DOHH2 (cell line): ENCODE results near the gene HBB.

Source experiments
- H3F3A ChIP-seq: fragments of 200-600 bp; sonication (generic), shearing (Covaris generic); 2 replicates; pipeline ENCODE4 v1.6.0; 2016; ENCODE audit warnings: antibody characterized with exemption, mild to moderate bottlenecking; ENCODE audit not compliant: control insufficient read depth, insufficient read depth
- H3K27ac ChIP-seq: fragments of 200-600 bp; sonication (generic); 2 replicates; pipeline ENCODE4 v1.5.1; 2014; ENCODE audit warnings: low read depth, mild to moderate bottlenecking, low read length, moderate library complexity
- H3K27me3 ChIP-seq: fragments of 200-600 bp; sonication (generic); 2 replicates; pipeline ENCODE4 v1.6.1; 2014; ENCODE audit warnings: mild to moderate bottlenecking, low read length, mixed read lengths; ENCODE audit not compliant: control insufficient read depth
- H3K36me3 ChIP-seq: fragments of 200-600 bp; sonication (generic); 2 replicates; pipeline ENCODE4 v1.6.1; 2014; ENCODE audit warnings: mild to moderate bottlenecking, low read length, moderate library complexity, mixed read lengths; ENCODE audit not compliant: control insufficient read depth
- H3K4me1 ChIP-seq: fragments of 200-600 bp; sonication (generic); 2 replicates; pipeline ENCODE4 v1.6.1; 2014; ENCODE audit warnings: mild to moderate bottlenecking, low read length, mixed read lengths; ENCODE audit not compliant: control insufficient read depth
- H3K4me2 ChIP-seq: fragments of 200-600 bp; sonication (generic); 2 replicates; pipeline ENCODE4 v1.6.0; 2014; ENCODE audit warnings: mild to moderate bottlenecking, low read length, moderate library complexity
- H3K4me3 ChIP-seq: fragments of 200-600 bp; sonication (generic); 2 replicates; pipeline ENCODE4 v1.5.1; 2014; ENCODE audit warnings: mild to moderate bottlenecking, low read length, mixed read lengths
- H3K79me2 ChIP-seq: fragments of 200-600 bp; sonication (generic); 2 replicates; pipeline ENCODE4 v1.6.1; 2014; ENCODE audit warnings: mild to moderate bottlenecking, low read length, mixed read lengths; ENCODE audit not compliant: control insufficient read depth
- H3K9me2 ChIP-seq: fragments of 200-600 bp; sonication (generic); replicated peaks from 2 replicates; pipeline ENCODE4 v1.6.1; 2014; ENCODE audit warnings: mild to moderate bottlenecking, low read length, mixed read lengths; ENCODE audit not compliant: control insufficient read depth
- H3K9me3 ChIP-seq: fragments of 200-600 bp; sonication (generic); 2 replicates; pipeline ENCODE4 v1.6.1; 2014; ENCODE audit warnings: antibody characterized with exemption, low read length, mixed read lengths; ENCODE audit not compliant: control insufficient read depth, insufficient read depth
- H4K20me1 ChIP-seq: fragments of 200-600 bp; sonication (generic); 2 replicates; pipeline ENCODE4 v1.6.0; 2014; ENCODE audit warnings: low read depth, mild to moderate bottlenecking, antibody characterized with exemption, low read length, moderate library complexity; ENCODE audit not compliant: control insufficient read depth, insufficient read depth
- EZH2phosphoT487 ChIP-seq: fragments of 200-600 bp; sonication (generic); IDR thresholded peaks from 2 replicates; pipeline ENCODE4 v1.6.1; 2017; ENCODE audit warnings: borderline replicate concordance, mild to moderate bottlenecking, antibody characterized with exemption, low read length, moderate library complexity, mixed read lengths
- TF ChIP-seq, protein P1 (sequence below): fragments of 200-600 bp; sonication (generic); IDR thresholded peaks from one replicate; pipeline ENCODE4 v1.5.1; 2014; ENCODE audit warnings: antibody characterized with exemption, mild to moderate bottlenecking, low read depth, low read length; ENCODE audit not compliant: poor library complexity, severe bottlenecking

Gene HBB

DNA sequence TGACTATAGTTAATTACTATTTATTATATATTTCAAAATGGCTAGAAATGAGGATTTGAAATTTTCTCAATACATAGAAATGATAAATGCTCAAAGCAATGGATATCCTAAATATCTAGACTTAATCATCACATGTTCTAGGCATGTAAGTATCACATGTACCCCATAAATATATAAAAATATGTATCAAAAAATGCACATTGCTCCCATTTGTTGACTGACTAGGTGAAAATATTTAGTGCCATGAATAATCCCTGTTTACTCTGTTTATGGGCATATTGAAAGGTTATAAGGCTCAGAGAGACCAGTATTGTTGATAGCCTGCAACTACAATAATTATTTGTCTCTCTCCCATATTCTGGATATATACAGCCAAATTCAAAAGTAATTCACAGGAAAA, 39.7 kb upstream of the HBB start:
- Histone ChIP-seq H3K4me1 (no peaks in the 10 kb centered on the region), H3K9me2 (no peaks in the 10 kb centered on the region), H3F3A (no peaks in the 10 kb centered on the region), H3K4me2 (no peak overlapping the region), H3K9me3 (no peaks in the 10 kb centered on the region), H3K27me3 (no peaks in the 10 kb centered on the region), H3K36me3 (no peaks in the 10 kb centered on the region), H3K4me3 (no peak overlapping the region), H4K20me1 (no peaks in the 10 kb centered on the region), H3K79me2 (no peaks in the 10 kb centered on the region), H3K27ac (no peak overlapping the region)
- no peak for TF ChIP-seq EZH2phosphoT487
- TF ChIP-seq, protein P1, sequence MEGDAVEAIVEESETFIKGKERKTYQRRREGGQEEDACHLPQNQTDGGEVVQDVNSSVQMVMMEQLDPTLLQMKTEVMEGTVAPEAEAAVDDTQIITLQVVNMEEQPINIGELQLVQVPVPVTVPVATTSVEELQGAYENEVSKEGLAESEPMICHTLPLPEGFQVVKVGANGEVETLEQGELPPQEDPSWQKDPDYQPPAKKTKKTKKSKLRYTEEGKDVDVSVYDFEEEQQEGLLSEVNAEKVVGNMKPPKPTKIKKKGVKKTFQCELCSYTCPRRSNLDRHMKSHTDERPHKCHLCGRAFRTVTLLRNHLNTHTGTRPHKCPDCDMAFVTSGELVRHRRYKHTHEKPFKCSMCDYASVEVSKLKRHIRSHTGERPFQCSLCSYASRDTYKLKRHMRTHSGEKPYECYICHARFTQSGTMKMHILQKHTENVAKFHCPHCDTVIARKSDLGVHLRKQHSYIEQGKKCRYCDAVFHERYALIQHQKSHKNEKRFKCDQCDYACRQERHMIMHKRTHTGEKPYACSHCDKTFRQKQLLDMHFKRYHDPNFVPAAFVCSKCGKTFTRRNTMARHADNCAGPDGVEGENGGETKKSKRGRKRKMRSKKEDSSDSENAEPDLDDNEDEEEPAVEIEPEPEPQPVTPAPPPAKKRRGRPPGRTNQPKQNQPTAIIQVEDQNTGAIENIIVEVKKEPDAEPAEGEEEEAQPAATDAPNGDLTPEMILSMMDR, result no peak

DNA sequence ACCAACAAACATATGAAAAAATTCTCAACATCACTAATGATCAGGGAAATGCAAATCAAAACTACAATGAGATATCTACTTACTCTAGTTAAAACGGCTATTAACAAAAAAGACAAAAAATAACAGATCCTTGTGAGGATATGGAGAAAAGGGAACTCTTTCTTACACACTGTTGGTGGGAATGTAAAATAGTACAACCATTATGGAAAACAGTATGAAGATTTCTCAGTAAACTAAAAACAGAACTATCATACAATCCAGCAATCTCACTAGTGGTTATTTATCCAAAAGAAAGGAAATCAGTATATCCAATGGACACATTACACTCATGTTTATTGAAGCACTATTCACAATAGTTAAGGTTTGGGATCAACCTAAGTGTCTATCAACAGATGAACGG, 39.0 kb upstream of the HBB start:
- Histone ChIP-seq H3K4me3 (no peak overlapping the region), H3K9me3 (no peaks in the 10 kb centered on the region), H3K27ac (no peak overlapping the region), H3F3A (no peaks in the 10 kb centered on the region), H3K4me2 (no peak overlapping the region), H4K20me1 (no peaks in the 10 kb centered on the region), H3K27me3 (no peaks in the 10 kb centered on the region), H3K4me1 (no peaks in the 10 kb centered on the region), H3K9me2 (no peaks in the 10 kb centered on the region), H3K36me3 (no peaks in the 10 kb centered on the region), H3K79me2 (no peaks in the 10 kb centered on the region)
- TF ChIP-seq, protein P1, result no peak
- no peak for TF ChIP-seq EZH2phosphoT487

DNA sequence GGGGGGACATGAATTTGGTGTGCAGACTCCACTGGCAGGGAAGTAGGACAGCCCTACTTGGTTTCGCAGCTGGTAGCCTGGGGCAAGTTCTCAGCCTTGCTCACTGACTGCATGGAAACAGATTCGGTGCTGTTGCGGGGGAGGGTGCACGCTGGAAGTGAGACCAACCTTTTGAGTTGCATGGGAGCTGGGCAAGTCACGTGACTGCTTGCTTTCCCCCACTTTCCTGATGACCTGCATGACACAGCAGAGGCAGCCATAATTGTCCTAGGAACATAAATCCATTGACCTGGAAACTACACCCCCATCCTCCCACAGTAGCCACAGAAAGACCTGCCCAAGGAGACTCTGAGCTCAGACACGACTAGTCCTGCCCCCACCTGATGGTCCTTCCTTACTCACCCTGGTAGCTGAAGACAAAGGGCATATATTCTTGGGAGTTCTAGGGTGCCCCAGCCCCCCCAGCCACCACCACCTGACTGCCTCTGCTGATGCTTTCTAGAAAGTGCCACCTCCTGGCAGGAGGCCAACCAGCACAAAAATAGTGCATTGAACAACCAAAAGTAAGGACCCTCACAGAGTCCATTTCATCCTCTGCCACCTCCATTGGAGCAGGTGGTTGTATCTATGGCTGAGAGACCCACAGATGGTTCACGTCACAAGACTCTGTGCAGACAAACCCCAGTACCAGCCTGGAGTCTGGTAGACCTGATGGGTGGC, 31.8 kb upstream of the HBB start:
- Histone ChIP-seq H3F3A (no peaks in the 10 kb centered on the region), H3K4me2 (no peak overlapping the region), H3K27ac (no peak overlapping the region), H3K9me2 (no peaks in the 10 kb centered on the region), H3K27me3 (no peaks in the 10 kb centered on the region), H3K36me3 (no peaks in the 10 kb centered on the region), H3K4me1 (no peaks in the 10 kb centered on the region), H3K4me3 (no peak overlapping the region), H3K79me2 (no peaks in the 10 kb centered on the region), H3K9me3 (no peaks in the 10 kb centered on the region), H4K20me1 (no peaks in the 10 kb centered on the region)
- TF ChIP-seq, protein P1, result no peak
- no peak for TF ChIP-seq EZH2phosphoT487
